ENCODE measurements around the gene TBX10. TPM values are rescaled to one million over a fixed set of nuclear protein-coding genes. Genes with fewer than 3 reads are reported as not detected.

Gene TBX10
- total RNA-seq, 1 experiment from 2014 or later, result not detected

- Mint-ChIP-seq H3K36me3 (ENCODE audit: insufficient read depth in 1 of 3, low read depth in 3 of 3) (no peaks in the 10 kb centered on the region; a peak in 1 of 7 replicates), H3K9me3 (peaks cover 0 to 3% of the 10 kb centered on the region in 2 experiments; a peak in 2 of 5 replicates), H3K4me1 (peaks cover 14 to 18% of the 10 kb centered on the region in 2 experiments), H3K4me3 (no peak overlapping the region), H3K27ac (no peak overlapping the region), H3K27me3 (ENCODE audit: low read depth) (peaks cover 32% of the 10 kb centered on the region)
- H3K23me2 ChIP-seq (ENCODE audit: insufficient read length, low read depth, low read length, poor library complexity, severe bottlenecking), result no peaks in the 10 kb centered on the region
- no peak overlapping the region for H2AFZ ChIP-seq (ENCODE audit: low read length)
- H3K79me2 ChIP-seq (ENCODE audit: insufficient read depth, low read length), result no peaks in the 10 kb centered on the region
- no peak overlapping the region for H3K9ac ChIP-seq (ENCODE audit: extremely low read depth, insufficient read length, low read length)
- no peak overlapping the region for H4K5ac ChIP-seq (ENCODE audit: insufficient read length, low read depth, low read length)
- H4K20me1 ChIP-seq (ENCODE audit: control insufficient read depth, insufficient read depth, insufficient read length), result no peaks in the 10 kb centered on the region
- no peaks in the 10 kb centered on the region for H3K79me1 ChIP-seq (ENCODE audit: insufficient read depth, low read depth, low read length, poor library complexity, severe bottlenecking)
- no peak overlapping the region for H3K4me2 ChIP-seq (ENCODE audit: insufficient read depth, insufficient read length, low read length)
- H3K27ac ChIP-seq (ENCODE audit: insufficient read length, low read depth, low read length), result no peak overlapping the region
- no peak overlapping the region for H2BK20ac ChIP-seq (ENCODE audit: low read depth, low read length, poor library complexity, severe bottlenecking)
- H3K56ac ChIP-seq (ENCODE audit: insufficient read length, low read depth, low read length), result no peak overlapping the region
- no peak overlapping the region for H3K4ac ChIP-seq (ENCODE audit: low read depth, low read length)
- DNase-seq, result peak; percentile 40
- no peak overlapping the region for H2AK5ac ChIP-seq (ENCODE audit: insufficient read length, low read length)
- H2BK120ac ChIP-seq (ENCODE audit: low read depth, low read length, poor library complexity, severe bottlenecking), result no peak overlapping the region
- no peak overlapping the region for H2BK12ac ChIP-seq (ENCODE audit: insufficient read length, low read depth, low read length)
- H3K27me3 ChIP-seq (ENCODE audit: insufficient read depth, low read length), result no peaks in the 10 kb centered on the region; the same call in 1 of the 2 replicates
- H3T11ph ChIP-seq (ENCODE audit: low read length), result no peak overlapping the region
- H4K8ac ChIP-seq (replicated peaks; ENCODE audit: insufficient read length, low read depth, low read length), result no peak overlapping the region
- H3K4me1 ChIP-seq (ENCODE audit: insufficient read depth, low read length), result no peaks in the 10 kb centered on the region
- H3K23ac ChIP-seq (ENCODE audit: insufficient read length, low read depth, low read length), result no peak overlapping the region
- WGBS (ENCODE audit: extremely low coverage, insufficient read length, low lambda C conversion rate), result no CpG with 5 or more reads among the region's 20 CpGs
- no peak overlapping the region for H4K91ac ChIP-seq (ENCODE audit: insufficient read length, low read depth, low read length)
- no peaks in the 10 kb centered on the region for H3K9me3 ChIP-seq (ENCODE audit: control insufficient read depth, low read depth, low read length)
- H3K14ac ChIP-seq (ENCODE audit: insufficient read depth, low read length), result no peak overlapping the region
- H2BK15ac ChIP-seq (ENCODE audit: low read depth, low read length), result no peak overlapping the region
- no peak for TF ChIP-seq CTCF (conservative IDR thresholded peaks at IDR 0.05)
- no peak overlapping the region for H3K18ac ChIP-seq (ENCODE audit: insufficient read length, low read depth, low read length)
- no peak overlapping the region for H2BK5ac ChIP-seq (ENCODE audit: insufficient read length, low read length)
Observed at GRCh38 chr11:67634366-67635230, 5.0 kb downstream of the TBX10 start.

All from H9 (cell line).